Naive B cell (primary cell): ENCODE results near the gene NCKAP1. TPM values are rescaled to one million over a fixed set of nuclear protein-coding genes. Genes with fewer than 3 reads are reported as not detected.
"Not testable (repeated sequence)": the region's sequence is repeated elsewhere in the genome, so short reads cannot be mapped to it uniquely, and the experiment has no call there.

Source experiments
- ATAC-seq, 2 donors: fragments of 150-1000 bp; cut with Tn5 transposase; 2 replicates each; pipeline ENCODE4 v1.10.0; 2021; ENCODE audit warnings: low read depth in 2 of 2, mild to moderate bottlenecking in 2 of 2, moderate library complexity in 2 of 2
- DNase-seq: peaks from one replicate; pipeline ENCODE4 v3.0.0; 2022
- H3K27ac Mint-ChIP-seq, 6 donors: one replicate each; pipeline ENCODE4 v1.8.0; 2020 to 2022; ENCODE audit warnings: mild to moderate bottlenecking in 6 of 6, mixed read lengths in 6 of 6, moderate library complexity in 5 of 6, inconsistent platforms in 2 of 6
- H3K27me3 Mint-ChIP-seq, 3 donors: one replicate each; pipeline ENCODE4 v1.8.0; 2021 to 2022; ENCODE audit warnings: mixed read lengths in 3 of 3, mild to moderate bottlenecking in 1 of 3
- H3K36me3 Mint-ChIP-seq, 2 donors: one replicate each; pipeline ENCODE4 v1.8.0; 2020 to 2022; ENCODE audit warnings: mixed read lengths in 2 of 2, inconsistent platforms in 1 of 2, mild to moderate bottlenecking in 1 of 2
- H3K4me1 Mint-ChIP-seq, 3 donors: one replicate each; pipeline ENCODE4 v1.8.0; 2020 to 2022; ENCODE audit warnings: mixed read lengths in 3 of 3, inconsistent platforms in 1 of 3, mild to moderate bottlenecking in 1 of 3, moderate library complexity in 1 of 3
- H3K4me3 Mint-ChIP-seq, 8 donors: one replicate each; pipeline ENCODE4 v1.8.0; 2020 to 2022; ENCODE audit warnings: mild to moderate bottlenecking in 8 of 8, mixed read lengths in 8 of 8, moderate library complexity in 8 of 8, inconsistent platforms in 2 of 8
- H3K9me3 Mint-ChIP-seq, 7 donors: one replicate each; pipeline ENCODE4 v1.8.0; 2020 to 2022; ENCODE audit warnings: mixed read lengths in 7 of 7, mild to moderate bottlenecking in 5 of 7, inconsistent platforms in 2 of 7, moderate library complexity in 1 of 7
- polyA plus RNA-seq, 6 donors: library from polyadenylated mRNA; unstranded; fragments of 300-500 nt; fragmentation: Illumina TruSeq; gene quantifications; one replicate each; pipeline ENCODE4 v1.2.3, GENCODE V29; 2021; ENCODE audit warnings: low read depth in 6 of 6

The NCKAP1 gene
- polyA plus RNA-seq, 6 donors from 2014 or later, result 0.19 to 1.0 TPM; not detected in 4

DNA sequence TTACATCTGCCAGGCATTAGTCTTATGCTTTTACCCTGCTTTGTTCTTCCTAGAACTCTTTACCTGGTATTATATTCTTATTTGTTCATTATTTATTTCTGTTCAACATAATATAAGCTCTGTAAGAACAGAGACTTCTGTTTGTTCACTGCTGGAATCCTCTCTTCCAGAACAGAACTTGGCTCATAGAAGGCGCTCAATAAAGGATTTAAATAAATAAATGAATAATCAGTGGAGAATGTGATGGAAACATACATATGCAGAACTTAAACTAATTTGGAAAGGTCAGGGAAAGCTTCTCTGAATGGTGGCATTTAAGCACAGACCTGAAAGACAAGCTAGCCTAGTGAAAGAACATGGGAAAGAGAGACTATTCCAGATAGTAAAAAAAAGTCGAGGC, 24.3 kb downstream of the NCKAP1 start:
- Mint-ChIP-seq H3K4me1 (no peaks in the 10 kb centered on the region), H3K36me3 (peaks cover 0 to 9% of the 10 kb centered on the region in 2 donors), H3K27me3 (peaks cover 48 to 71% (median 66%) of the 10 kb centered on the region in 3 donors), H3K4me3 (no peak overlapping the region), H3K9me3 (no peaks in the 10 kb centered on the region), H3K27ac (no peak overlapping the region)
- ATAC-seq (no peak), DNase-seq (no peak)

DNA sequence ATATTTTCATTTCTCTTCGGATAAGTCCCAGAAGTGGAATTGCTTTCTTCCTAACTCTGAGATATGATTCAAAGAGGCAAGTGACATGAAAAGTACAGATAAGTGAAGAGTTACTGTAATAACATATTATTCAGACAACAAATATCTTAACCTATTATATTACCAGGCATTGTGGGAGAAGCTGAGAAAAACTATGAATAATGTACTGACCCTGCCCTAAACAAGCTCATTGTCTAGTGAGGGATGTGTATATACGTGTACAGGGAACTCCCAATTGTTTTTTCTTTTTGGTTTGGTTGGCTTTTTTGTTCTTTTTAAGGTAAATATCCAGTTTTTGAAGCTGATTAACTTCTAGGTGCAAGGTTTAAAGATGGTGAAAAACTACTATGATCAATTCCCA, 26.5 kb downstream of the NCKAP1 start:
- Mint-ChIP-seq H3K9me3 (no peaks in the 10 kb centered on the region), H3K27ac (no peak overlapping the region), H3K4me3 (no peak overlapping the region), H3K4me1 (no peaks in the 10 kb centered on the region), H3K27me3 (peaks cover 43 to 73% (median 59%) of the 10 kb centered on the region in 3 donors), H3K36me3 (peaks cover 0 to 9% of the 10 kb centered on the region in 2 donors)
- ATAC-seq (no peak), DNase-seq (no peak)

DNA sequence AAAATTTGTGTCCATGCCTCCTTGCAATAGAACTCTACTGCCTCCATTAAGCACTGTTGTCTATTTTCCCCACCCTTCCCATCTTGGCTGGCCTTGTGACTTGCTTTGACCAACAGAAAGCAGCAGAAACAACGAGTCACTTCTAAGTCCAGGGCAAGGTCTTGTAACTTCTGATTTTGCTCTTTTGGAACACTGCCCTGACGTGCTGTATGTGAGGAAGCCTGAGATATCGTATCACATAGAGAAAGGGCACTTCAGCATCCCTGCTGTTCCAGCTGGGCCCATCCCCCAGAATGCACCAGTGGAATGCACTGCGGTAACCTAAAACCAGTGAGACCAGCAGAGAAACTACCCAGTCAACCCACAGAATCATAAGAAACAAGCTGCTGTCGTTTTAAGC, 28.1 kb downstream of the NCKAP1 start:
- Mint-ChIP-seq H3K27ac (no peak overlapping the region), H3K27me3 (peaks cover 39 to 62% (median 44%) of the 10 kb centered on the region in 3 donors), H3K4me1 (no peaks in the 10 kb centered on the region), H3K36me3 (peaks cover 0 to 9% of the 10 kb centered on the region in 2 donors), H3K9me3 (no peaks in the 10 kb centered on the region), H3K4me3 (no peak overlapping the region)
- DNase-seq, result no peak
- ATAC-seq, result no peak

DNA sequence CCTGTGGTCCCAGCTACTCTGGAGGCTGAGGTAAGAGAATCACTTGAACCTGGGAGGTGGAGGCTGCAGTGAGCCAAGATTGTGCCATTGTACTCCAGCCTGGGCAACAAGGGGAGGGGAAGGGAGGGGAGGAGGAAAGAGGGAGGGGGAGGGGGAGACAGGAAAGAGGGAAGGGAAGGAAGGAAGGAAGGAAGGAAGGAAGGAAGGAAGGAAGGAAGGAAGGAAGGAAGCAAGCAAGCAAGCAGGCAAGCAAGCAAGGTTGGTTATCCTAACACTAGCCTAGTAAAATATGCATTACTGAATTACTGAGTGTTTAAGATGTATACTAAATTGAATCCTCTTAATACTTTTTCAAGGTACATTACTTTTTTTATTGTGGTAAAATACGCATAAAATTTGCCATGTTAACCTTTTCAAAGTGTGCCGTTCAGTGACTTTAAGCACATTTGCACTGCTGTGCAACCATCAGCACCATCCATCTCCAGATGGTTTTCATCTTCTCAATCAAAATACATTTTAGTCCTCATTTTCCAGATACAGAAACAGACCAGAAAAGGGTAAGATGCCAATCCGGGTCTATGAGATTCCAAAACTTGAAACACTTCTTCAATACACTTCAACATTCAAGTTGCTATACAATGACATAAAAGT, 28.9 kb downstream of the NCKAP1 start:
- Mint-ChIP-seq H3K9me3 (no peaks in the 10 kb centered on the region), H3K4me1 (no peaks in the 10 kb centered on the region)

DNA sequence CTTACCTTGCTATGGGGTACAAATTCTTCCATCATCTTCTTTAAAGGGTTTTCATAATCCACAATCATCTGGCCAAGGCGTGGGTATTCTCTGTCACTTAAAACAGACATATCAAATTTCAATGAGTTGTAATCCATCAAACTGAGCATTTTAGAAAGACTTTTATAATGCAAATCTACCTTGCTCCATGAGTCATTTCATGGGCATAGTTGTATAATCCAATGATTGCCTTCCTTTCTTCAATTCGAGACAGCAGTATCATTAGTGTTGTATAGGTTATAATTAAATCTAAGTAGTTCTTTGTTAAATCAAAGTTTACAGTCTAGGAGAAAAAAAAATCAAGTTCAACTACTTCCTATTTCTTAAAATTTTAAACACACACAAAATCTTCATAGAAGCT, 36.3 kb downstream of the NCKAP1 start:
- DNase-seq (no peak), ATAC-seq (no peak)
- H3K36me3 Mint-ChIP-seq, result no peaks in the 10 kb centered on the region
- H3K9me3 Mint-ChIP-seq, result peaks cover 0 to 2% (median 0%) of the 10 kb centered on the region in 7 donors
- H3K4me3 Mint-ChIP-seq, result no peak overlapping the region
- H3K27me3 Mint-ChIP-seq, result peaks cover 26 to 29% (median 27%) of the 10 kb centered on the region in 3 donors
- no peak overlapping the region for H3K27ac Mint-ChIP-seq
- H3K4me1 Mint-ChIP-seq, result no peaks in the 10 kb centered on the region

More for the DNA sequence above, 28.9 kb downstream of the NCKAP1 start:
- ATAC-seq, result no peak
- H3K4me3 Mint-ChIP-seq, result no peak overlapping the region
- peaks cover 0 to 9% of the 10 kb centered on the region in 2 donors for H3K36me3 Mint-ChIP-seq
- DNase-seq, result no peak
- H3K27me3 Mint-ChIP-seq, result peaks cover 33 to 55% (median 38%) of the 10 kb centered on the region in 3 donors
- no peak overlapping the region for H3K27ac Mint-ChIP-seq

DNA sequence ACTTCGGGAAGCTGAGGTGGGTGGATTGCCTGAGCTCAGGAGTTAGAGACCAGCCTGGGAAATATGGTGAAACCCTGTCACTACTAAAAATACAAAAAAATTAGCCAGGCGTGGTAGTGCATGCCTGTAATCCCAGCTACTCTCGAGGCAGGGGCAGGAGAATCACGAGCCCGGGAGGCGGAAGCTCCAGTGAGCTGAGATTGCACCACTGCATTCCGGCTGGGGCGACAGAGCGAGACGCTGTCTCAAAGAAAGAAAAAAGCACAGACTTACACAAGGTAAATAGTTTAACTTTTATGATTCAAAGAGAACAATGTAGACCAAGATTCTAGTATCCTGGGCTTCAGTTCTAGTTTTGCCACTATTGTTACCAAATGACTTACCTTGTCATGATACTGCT, 37.4 kb downstream of the NCKAP1 start:
- Mint-ChIP-seq H3K27me3 (peaks cover 26 to 33% (median 26%) of the 10 kb centered on the region in 3 donors), H3K4me3 (no peak overlapping the region), H3K27ac (no peak overlapping the region), H3K4me1 (no peaks in the 10 kb centered on the region), H3K9me3 (peaks cover 0 to 2% (median 0%) of the 10 kb centered on the region in 7 donors), H3K36me3 (no peaks in the 10 kb centered on the region)
- DNase-seq (no peak), ATAC-seq (no peak)

DNA sequence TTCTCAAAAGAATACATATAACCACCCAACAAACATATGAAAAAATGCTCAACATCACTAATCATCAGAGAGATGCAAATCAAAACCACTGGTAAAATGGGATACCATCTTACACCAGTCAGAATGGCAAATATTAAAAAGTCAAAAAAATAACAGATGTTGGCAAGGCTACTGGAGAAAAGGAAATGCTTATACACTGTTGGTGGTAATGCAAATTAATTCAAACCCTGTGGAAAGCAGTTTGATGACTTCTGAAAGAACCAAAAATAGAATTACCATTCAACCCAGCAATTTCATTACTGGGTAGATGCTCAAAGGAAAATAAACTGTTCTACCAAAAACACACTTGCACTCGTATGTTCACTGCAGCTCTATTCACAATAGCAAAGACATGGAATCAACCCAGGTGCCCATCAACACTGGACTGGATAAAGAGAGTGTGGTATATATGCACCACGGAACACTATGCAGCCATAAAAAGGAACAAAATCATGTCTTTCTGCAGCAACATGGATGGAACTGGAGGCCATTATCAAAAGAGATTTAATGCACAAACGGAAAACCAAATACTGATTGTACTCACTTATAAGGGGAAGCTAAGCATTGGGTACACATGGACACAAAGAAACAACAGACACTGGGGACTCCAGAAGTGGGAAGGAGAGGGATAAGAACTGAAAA, 38.8 kb downstream of the NCKAP1 start:
- Mint-ChIP-seq H3K4me3 (peak overlapping the region in 1 of 8 donors; percentile 36), H3K27me3 (peaks cover 24 to 30% (median 26%) of the 10 kb centered on the region in 3 donors), H3K27ac (no peak overlapping the region), H3K36me3 (no peaks in the 10 kb centered on the region), H3K4me1 (no peaks in the 10 kb centered on the region), H3K9me3 (peaks cover 0 to 2% (median 0%) of the 10 kb centered on the region in 7 donors)
- no peak for ATAC-seq
- DNase-seq, result no peak

DNA sequence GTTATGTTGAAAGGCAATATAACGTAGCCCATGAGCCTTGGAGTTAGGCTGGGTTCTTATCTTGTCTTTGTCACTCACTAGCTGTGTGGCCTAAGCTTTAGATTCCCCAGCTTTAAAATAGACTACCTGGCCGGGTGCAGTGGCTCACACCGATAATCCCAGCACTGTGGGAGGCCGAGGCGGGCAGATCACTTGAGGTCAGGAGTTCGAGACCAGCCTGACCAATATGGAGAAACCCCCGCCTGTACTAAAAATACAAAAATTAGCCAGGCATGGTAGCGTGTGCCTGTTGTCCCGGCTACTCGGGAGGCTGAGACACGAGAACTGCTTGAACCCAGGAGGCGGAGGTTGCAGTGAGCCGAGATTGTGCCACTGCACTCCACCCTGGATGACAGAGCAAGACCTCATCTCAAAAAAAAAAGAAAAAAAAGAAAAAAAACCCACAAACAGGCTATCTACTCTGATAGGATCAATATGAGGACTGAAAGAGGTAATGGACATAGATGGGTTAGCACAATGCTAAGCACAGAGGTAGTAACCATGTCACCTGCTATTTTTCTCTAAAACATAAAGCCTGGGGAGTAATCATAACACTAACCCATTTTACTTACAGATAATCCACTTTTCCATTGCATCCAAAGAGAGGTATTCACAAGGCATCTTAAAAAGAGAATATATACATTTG, 43.9 kb downstream of the NCKAP1 start:
- H3K27me3 Mint-ChIP-seq, result peaks cover 17 to 26% (median 25%) of the 10 kb centered on the region in 3 donors
- no peak for ATAC-seq
- H3K36me3 Mint-ChIP-seq, result no peaks in the 10 kb centered on the region
- DNase-seq, result no peak
- H3K4me1 Mint-ChIP-seq, result no peaks in the 10 kb centered on the region
- H3K9me3 Mint-ChIP-seq, result peaks cover 0 to 2% (median 0%) of the 10 kb centered on the region in 7 donors
- H3K27ac Mint-ChIP-seq, result no peak overlapping the region
- H3K4me3 Mint-ChIP-seq, result no peak overlapping the region

DNA sequence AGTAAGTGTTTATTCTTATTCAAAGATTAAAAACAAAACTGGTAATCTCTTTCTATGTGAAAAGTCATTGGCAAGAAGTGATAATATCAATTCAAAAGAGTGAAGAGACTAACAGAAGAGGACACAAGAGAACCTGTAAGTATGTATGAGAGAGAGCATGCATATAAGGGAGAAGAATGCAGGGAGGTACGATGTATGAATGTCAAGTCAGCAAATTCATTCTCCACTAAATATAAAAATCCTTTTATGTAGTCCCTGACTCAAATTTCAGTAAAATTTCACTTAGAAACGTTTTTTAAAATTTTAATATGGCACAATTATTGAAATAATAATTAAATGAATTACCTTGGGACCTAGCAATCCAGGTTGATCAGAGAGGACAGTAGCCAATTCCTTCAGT, 55.3 kb downstream of the NCKAP1 start:
- Mint-ChIP-seq H3K36me3 (no peaks in the 10 kb centered on the region), H3K4me1 (no peaks in the 10 kb centered on the region), H3K27ac (no peak overlapping the region), H3K27me3 (peaks cover 0 to 5% (median 4%) of the 10 kb centered on the region in 3 donors), H3K9me3 (no peaks in the 10 kb centered on the region), H3K4me3 (no peak overlapping the region)
- ATAC-seq (no peak), DNase-seq (no peak)

DNA sequence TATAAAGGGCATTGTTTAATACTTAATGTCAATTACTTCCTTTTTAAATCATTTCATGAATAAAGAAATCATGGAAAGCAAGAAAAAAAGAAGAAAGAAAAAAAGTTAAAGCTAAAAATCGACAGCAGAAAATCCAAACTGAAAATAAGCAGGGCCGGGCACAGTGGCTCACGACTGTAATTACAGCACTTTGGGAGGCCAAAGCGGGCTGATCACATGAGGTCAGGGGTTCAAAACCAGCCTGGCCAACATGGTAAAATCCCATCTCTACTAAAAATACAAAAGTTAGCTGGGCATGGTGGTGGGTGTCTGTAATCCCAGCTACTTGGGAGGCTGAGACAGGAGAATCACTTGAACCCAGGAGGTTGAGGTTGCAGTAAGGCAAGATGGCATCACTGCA, 56.8 kb downstream of the NCKAP1 start:
- H3K4me3 Mint-ChIP-seq, H3K4me1 Mint-ChIP-seq, H3K27me3 Mint-ChIP-seq, ATAC-seq, DNase-seq, H3K36me3 Mint-ChIP-seq, H3K9me3 Mint-ChIP-seq: not testable (repeated sequence)
- peak overlapping the region in 1 of 6 donors; percentile 44 for H3K27ac Mint-ChIP-seq

DNA sequence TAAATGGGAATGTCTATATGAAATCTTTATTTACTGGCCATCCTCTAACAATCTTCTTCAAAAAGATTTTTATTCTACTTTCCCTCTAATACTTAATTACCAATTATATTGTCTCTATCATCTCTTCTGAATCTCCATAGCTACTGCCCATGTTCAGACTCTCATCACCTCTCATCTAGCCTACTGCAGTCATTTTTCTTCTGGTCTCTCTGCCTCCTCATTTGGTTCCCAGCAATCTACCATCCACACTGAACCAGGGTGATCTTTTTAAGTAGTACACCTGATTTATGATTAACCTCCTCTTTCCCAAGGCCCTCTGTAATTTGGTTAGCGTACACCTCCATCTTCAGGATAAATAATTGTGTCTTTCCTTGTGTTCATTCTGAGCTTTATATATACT, 57.6 kb downstream of the NCKAP1 start:
- H3K36me3 Mint-ChIP-seq, result no peaks in the 10 kb centered on the region
- ATAC-seq (no peak), DNase-seq (no peak)
- no peaks in the 10 kb centered on the region for H3K4me1 Mint-ChIP-seq
- no peak overlapping the region for H3K27ac Mint-ChIP-seq
- H3K4me3 Mint-ChIP-seq, result no peak overlapping the region
- H3K9me3 Mint-ChIP-seq, result no peaks in the 10 kb centered on the region
- peaks cover 0 to 5% (median 0%) of the 10 kb centered on the region in 3 donors for H3K27me3 Mint-ChIP-seq

DNA sequence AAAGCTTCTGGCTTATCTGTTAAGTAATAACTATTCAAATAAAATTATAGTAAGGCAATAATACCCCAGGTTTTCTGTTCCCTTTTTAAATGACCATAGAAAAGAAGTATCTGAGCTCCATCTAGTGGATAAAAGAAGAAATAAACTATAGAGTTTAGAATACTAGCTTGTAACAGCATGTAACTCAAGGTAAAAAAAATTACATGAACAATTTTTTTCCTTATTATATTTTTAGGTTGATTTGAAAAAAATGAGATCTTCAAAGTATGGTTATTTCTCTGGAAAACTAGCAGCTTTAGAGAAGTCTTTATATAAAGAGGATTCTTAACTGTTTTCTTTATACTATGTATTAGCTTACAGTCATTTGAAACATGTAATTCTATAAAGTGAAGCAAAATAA, 58.1 kb downstream of the NCKAP1 start:
- no peak overlapping the region for H3K4me3 Mint-ChIP-seq
- no peaks in the 10 kb centered on the region for H3K4me1 Mint-ChIP-seq
- H3K9me3 Mint-ChIP-seq, result no peaks in the 10 kb centered on the region
- H3K36me3 Mint-ChIP-seq, result no peaks in the 10 kb centered on the region
- ATAC-seq (peak; percentile 59 to 62), DNase-seq (peak; percentile 33)
- H3K27me3 Mint-ChIP-seq, result peaks cover 0 to 5% (median 0%) of the 10 kb centered on the region in 3 donors
- H3K27ac Mint-ChIP-seq, result no peak overlapping the region

DNA sequence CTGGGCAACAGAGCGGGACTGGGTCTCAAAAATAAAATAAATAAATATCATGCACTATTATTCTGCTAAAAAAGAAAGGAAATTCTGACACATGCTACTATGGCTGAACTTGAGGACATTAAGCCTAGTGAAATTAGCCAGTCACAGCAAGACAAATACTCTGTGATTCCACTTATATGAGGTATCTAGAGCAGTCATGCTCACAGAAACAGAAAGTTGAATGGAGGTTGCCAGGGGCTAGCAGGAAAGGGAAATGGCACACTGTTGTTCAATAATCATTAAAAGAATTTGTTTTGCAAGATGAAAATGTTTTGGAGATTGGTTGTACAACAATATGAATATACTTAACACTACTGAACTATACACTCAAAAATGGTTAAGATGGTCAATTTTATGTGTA, 60.8 kb downstream of the NCKAP1 start:
- Mint-ChIP-seq H3K4me1 (no peaks in the 10 kb centered on the region), H3K27ac (no peak overlapping the region), H3K27me3 (peaks cover 0 to 9% (median 0%) of the 10 kb centered on the region in 3 donors), H3K9me3 (no peaks in the 10 kb centered on the region), H3K36me3 (no peaks in the 10 kb centered on the region), H3K4me3 (no peak overlapping the region)
- ATAC-seq (no peak), DNase-seq (no peak)
